ENCODE measurements around the gene IFNGR1. TPM values are rescaled to one million over a fixed set of nuclear protein-coding genes. Genes with fewer than 3 reads are reported as not detected.

IFNGR1 gene
- total RNA-seq, 4 donors from 2014 or later: 53.5 to 122 (median 94.9) TPM

DNA sequence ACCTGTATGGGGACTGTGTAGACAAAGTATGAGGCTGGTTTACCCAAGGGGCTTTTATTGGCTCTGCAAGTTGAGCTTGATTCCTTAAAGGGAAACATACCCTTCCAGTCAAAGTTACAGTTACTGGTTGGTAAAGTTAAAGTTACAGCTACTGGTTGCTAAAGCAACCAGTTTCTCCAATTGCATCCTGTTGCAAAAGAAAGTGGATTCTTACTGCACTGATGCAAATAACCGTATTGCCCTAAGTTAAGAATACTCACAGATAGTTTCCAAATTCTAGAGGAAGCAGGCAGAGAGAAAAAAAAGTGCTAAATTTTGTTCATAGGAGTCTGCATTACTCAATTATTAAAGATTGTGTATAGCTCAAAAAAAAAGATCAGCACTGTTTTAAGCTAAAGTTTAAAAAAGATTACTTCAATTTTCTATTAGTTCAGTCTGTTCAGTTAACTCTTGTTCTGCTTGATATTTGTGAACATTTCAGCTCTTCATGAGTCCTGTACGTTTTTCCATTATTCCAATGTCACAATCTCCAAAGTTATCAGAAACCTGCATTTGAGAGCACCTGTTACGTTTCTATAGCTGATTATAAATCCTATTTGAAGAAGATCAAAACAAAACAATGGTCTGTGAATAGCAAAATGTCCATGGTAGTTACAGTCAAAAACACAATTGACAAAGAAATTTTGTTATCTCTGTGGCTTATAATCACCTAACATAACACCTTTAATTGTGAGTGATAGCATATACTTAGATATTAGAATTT is 37.1 kb downstream of the IFNGR1 start:
- no peak overlapping the region for H3K4me3 ChIP-seq
- DNase-seq: no peak
- TF ChIP-seq, protein P1, sequence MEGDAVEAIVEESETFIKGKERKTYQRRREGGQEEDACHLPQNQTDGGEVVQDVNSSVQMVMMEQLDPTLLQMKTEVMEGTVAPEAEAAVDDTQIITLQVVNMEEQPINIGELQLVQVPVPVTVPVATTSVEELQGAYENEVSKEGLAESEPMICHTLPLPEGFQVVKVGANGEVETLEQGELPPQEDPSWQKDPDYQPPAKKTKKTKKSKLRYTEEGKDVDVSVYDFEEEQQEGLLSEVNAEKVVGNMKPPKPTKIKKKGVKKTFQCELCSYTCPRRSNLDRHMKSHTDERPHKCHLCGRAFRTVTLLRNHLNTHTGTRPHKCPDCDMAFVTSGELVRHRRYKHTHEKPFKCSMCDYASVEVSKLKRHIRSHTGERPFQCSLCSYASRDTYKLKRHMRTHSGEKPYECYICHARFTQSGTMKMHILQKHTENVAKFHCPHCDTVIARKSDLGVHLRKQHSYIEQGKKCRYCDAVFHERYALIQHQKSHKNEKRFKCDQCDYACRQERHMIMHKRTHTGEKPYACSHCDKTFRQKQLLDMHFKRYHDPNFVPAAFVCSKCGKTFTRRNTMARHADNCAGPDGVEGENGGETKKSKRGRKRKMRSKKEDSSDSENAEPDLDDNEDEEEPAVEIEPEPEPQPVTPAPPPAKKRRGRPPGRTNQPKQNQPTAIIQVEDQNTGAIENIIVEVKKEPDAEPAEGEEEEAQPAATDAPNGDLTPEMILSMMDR (IDR thresholded peaks at IDR 0.05): no peak
- no peak for TF ChIP-seq POLR2A (IDR thresholded peaks at IDR 0.05)
- no peaks in the 10 kb centered on the region for H3K27me3 ChIP-seq
- H3K36me3 ChIP-seq: no peaks in the 10 kb centered on the region
- H3K9me3 ChIP-seq: peaks cover 0 to 17% of the 10 kb centered on the region in 2 donors
- no peak overlapping the region for H3K27ac ChIP-seq
- no peaks in the 10 kb centered on the region for H3K4me1 ChIP-seq
- intact Hi-C loops (cut with DNase I; ENCODE audit: low total_unique reads): no loop called here

DNA sequence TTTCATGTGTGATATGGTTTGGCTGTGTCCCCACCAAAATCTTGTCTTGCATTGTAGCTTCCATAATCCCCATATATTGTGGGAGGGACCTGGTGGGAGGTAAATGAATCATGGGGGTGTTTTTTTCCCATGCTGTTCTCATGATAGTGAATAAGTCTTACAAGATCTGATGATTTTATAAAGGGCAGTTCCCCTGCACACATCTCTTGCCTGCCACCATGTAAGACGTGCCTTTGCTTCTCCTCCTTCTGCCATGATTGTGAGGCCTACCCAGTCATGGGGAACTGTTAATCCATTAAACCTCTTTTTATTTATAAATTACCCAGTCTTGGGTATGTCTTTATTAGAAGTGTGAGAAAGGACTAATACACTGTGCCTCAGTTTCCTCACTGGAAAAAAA is 41.6 kb downstream of the IFNGR1 start:
- Histone ChIP-seq H3K27me3 (no peaks in the 10 kb centered on the region), H3K4me3 (no peak overlapping the region), H3K4me1 (no peaks in the 10 kb centered on the region), H3K27ac (no peak overlapping the region), H3K9me3 (peaks cover 0 to 6% of the 10 kb centered on the region in 2 donors), H3K36me3 (no peaks in the 10 kb centered on the region)
- no peak for DNase-seq
- no peak for TF ChIP-seq POLR2A (IDR thresholded peaks at IDR 0.05)
- TF ChIP-seq, protein P1 (IDR thresholded peaks at IDR 0.05): no peak
- intact Hi-C loops (cut with DNase I; ENCODE audit: low total_unique reads): no loop called here

DNA sequence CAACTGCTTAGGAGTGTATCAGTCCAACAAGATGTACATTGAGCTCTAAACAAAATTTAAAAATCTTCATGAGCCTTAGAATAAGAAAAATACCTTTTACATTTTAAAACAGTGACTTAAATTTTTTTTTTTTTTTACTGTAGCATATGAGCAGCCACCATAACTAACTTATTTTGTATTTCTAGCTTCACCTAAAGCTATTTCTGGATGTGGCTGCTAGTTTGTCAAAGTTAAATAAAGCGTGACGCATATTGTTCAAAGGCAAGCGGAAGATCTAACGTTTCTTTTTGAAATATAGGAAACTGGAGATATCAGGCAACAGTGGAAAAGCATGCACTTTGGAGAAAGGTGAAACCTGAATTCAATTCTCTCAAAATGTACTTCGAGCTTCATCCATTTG is 42.5 kb downstream of the IFNGR1 start:
- Histone ChIP-seq H3K27me3 (no peaks in the 10 kb centered on the region), H3K9me3 (no peaks in the 10 kb centered on the region), H3K4me1 (no peaks in the 10 kb centered on the region), H3K36me3 (no peaks in the 10 kb centered on the region), H3K27ac (no peak overlapping the region), H3K4me3 (no peak overlapping the region)
- no peak for DNase-seq
- TF ChIP-seq, protein P1 (IDR thresholded peaks at IDR 0.05): no peak
- TF ChIP-seq POLR2A (IDR thresholded peaks at IDR 0.05): no peak
- intact Hi-C loops (cut with DNase I; ENCODE audit: low total_unique reads): no loop called here

DNA sequence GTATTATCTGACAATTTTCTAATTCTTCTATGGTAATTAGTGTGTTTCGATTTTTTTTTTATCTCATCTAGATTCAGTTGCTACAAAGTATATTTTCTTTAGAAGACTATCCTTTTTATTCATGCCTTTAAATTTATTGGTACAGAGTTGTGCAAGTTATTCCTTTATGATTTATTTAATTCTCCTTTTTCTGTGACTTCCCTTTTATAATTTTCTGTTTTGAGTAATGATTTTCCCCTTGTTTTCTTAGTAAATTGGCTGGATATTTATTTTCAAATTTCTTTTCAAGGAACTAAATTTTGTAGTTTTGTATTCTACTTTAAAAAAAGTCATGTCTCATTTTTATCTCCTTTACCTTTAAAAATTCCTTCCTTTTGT is 43.3 kb downstream of the IFNGR1 start:
- intact Hi-C loops (cut with DNase I; ENCODE audit: low total_unique reads): no loop called here
- TF ChIP-seq, protein P1 (IDR thresholded peaks at IDR 0.05): no peak
- no peak for TF ChIP-seq POLR2A (IDR thresholded peaks at IDR 0.05)
- H3K4me3 ChIP-seq: no peak overlapping the region
- H3K9me3 ChIP-seq: no peaks in the 10 kb centered on the region
- no peaks in the 10 kb centered on the region for H3K27me3 ChIP-seq
- DNase-seq: no peak
- H3K36me3 ChIP-seq: no peaks in the 10 kb centered on the region
- H3K4me1 ChIP-seq: no peaks in the 10 kb centered on the region
- H3K27ac ChIP-seq: no peak overlapping the region

DNA sequence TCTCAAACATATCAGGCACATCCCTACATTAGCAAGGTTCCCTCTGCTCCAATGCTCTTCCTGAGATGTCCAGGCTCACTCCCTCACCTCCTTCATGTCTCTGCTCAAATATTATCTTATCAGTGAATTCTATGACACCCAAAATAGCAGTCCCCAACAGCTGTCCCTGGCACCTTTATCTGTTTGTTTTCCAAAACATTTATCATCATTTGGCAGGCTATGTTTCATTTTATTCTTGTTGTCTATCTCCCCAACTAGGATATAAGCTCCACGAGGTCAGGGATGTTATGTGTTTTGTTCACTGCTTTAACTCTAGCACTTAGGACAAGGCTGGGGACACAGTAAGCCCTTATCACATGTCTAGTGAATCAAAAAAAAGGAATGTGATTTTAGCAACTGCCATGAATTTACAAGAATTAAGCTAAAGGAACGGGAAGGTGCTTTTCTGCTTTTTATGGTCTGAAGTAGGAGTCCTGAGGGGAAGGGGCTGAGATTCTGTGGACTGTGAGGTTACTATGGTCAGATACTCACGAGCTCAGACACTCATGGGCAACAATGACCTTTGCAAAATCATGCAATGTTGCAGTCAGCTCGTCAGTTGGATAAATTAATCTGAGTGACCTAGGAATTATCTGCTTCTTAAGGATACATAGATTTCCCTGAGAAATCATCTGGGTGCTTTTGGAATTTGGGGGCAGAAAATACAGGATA is 43.9 kb downstream of the IFNGR1 start:
- no peaks in the 10 kb centered on the region for H3K36me3 ChIP-seq
- no peak overlapping the region for H3K27ac ChIP-seq
- TF ChIP-seq, protein P1 (IDR thresholded peaks at IDR 0.05): no peak
- no peak for TF ChIP-seq POLR2A (IDR thresholded peaks at IDR 0.05)
- no peak overlapping the region for H3K4me3 ChIP-seq
- no peaks in the 10 kb centered on the region for H3K9me3 ChIP-seq
- DNase-seq: no peak
- no peaks in the 10 kb centered on the region for H3K4me1 ChIP-seq
- intact Hi-C loops (cut with DNase I; ENCODE audit: low total_unique reads): no loop called here
- no peaks in the 10 kb centered on the region for H3K27me3 ChIP-seq

Data from uterus (tissue), 4 donors.